Measurements from ENCODE around the gene GLO1. TPM values are rescaled to one million over a fixed set of nuclear protein-coding genes. Genes with fewer than 3 reads are reported as not detected.

The GLO1 gene
- total RNA-seq, 1 experiment from 2014 or later = 188 TPM

DNA sequence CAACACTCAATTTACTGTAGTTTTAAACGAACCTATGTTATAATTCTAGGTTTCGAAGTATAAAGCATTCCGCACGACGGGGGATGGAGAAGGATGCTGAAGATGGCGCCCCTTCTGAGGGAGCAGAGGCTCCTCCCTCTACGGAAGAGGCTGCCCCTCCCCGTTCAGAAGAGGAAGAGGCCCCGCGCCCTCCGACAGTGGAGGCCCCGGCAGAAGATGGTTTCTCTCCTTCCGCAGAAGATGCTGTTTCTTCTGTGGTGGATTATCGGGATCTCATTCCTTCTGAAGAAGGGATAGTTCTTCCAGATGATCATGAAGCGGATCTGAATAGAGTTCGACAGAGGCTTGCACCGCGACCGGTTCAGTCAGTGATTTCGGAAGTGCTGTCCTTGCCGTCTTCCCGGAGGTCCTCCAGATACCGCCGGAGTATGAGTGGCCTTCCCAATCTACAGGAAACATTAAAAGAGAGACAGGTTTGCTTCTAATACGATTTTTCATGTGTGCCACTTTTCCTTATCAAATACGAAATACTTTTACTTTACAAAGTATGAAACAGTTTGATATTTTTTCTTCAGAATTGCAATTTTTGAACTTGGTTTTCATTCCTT, 19.9 kb upstream of the GLO1 start:
- Histone ChIP-seq H3K56ac (ENCODE audit: insufficient read length, low read depth, low read length) (no peak overlapping the region), H2BK120ac (ENCODE audit: low read depth, low read length, poor library complexity, severe bottlenecking) (no peak overlapping the region), H3K4me1 (ENCODE audit: insufficient read depth, low read length) (no peaks in the 10 kb centered on the region), H4K5ac (ENCODE audit: insufficient read length, low read depth, low read length) (no peak overlapping the region), H3K4ac (ENCODE audit: low read depth, low read length) (no peak overlapping the region), H2BK5ac (ENCODE audit: insufficient read length, low read length) (no peak overlapping the region), H3K79me2 (ENCODE audit: insufficient read depth, low read length) (no peaks in the 10 kb centered on the region), H2BK12ac (ENCODE audit: insufficient read length, low read depth, low read length) (no peak overlapping the region), H3K79me1 (ENCODE audit: insufficient read depth, low read depth, low read length, poor library complexity, severe bottlenecking) (no peaks in the 10 kb centered on the region), H2AFZ (ENCODE audit: low read length) (no peak overlapping the region), H3K9me3 (ENCODE audit: control insufficient read depth, low read depth, low read length) (no peaks in the 10 kb centered on the region), H3K4me2 (ENCODE audit: insufficient read depth, insufficient read length, low read length) (no peak overlapping the region), H3K23me2 (ENCODE audit: insufficient read length, low read depth, low read length, poor library complexity, severe bottlenecking) (no peaks in the 10 kb centered on the region), H3T11ph (ENCODE audit: low read length) (no peak overlapping the region), H3K27ac (ENCODE audit: insufficient read length, low read depth, low read length) (no peak overlapping the region), H2AK5ac (ENCODE audit: insufficient read length, low read length) (no peak overlapping the region), H4K91ac (ENCODE audit: insufficient read length, low read depth, low read length) (no peak overlapping the region), H4K8ac (replicated peaks; ENCODE audit: insufficient read length, low read depth, low read length) (no peak overlapping the region), H3K14ac (ENCODE audit: insufficient read depth, low read length) (no peak overlapping the region), H3K23ac (ENCODE audit: insufficient read length, low read depth, low read length) (no peak overlapping the region), H2BK15ac (ENCODE audit: low read depth, low read length) (no peak overlapping the region), H2BK20ac (ENCODE audit: low read depth, low read length, poor library complexity, severe bottlenecking) (no peak overlapping the region), H3K27me3 (ENCODE audit: insufficient read depth, low read length) (no peaks in the 10 kb centered on the region), H4K20me1 (ENCODE audit: control insufficient read depth, insufficient read depth, insufficient read length) (no peaks in the 10 kb centered on the region), H3K18ac (ENCODE audit: insufficient read length, low read depth, low read length) (no peak overlapping the region), H3K9ac (ENCODE audit: extremely low read depth, insufficient read length, low read length) (no peak overlapping the region)
- H3K27ac Mint-ChIP-seq = no peak overlapping the region
- peaks cover 0 to 8% (median 0%) of the 10 kb centered on the region in 3 experiments; a peak in 2 of 7 replicates for H3K36me3 Mint-ChIP-seq (ENCODE audit: insufficient read depth in 1 of 3, low read depth in 3 of 3)
- peaks cover 2 to 3% of the 10 kb centered on the region in 2 experiments; a peak in 1 of 4 replicates for H3K4me1 Mint-ChIP-seq
- TF ChIP-seq, protein P1, sequence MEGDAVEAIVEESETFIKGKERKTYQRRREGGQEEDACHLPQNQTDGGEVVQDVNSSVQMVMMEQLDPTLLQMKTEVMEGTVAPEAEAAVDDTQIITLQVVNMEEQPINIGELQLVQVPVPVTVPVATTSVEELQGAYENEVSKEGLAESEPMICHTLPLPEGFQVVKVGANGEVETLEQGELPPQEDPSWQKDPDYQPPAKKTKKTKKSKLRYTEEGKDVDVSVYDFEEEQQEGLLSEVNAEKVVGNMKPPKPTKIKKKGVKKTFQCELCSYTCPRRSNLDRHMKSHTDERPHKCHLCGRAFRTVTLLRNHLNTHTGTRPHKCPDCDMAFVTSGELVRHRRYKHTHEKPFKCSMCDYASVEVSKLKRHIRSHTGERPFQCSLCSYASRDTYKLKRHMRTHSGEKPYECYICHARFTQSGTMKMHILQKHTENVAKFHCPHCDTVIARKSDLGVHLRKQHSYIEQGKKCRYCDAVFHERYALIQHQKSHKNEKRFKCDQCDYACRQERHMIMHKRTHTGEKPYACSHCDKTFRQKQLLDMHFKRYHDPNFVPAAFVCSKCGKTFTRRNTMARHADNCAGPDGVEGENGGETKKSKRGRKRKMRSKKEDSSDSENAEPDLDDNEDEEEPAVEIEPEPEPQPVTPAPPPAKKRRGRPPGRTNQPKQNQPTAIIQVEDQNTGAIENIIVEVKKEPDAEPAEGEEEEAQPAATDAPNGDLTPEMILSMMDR (conservative IDR thresholded peaks at IDR 0.05) = no peak
- WGBS (ENCODE audit: extremely low coverage, insufficient read length, low lambda C conversion rate) = no CpG with 5 or more reads among the region's 26 CpGs
- H3K4me3 Mint-ChIP-seq = no peak overlapping the region
- no peaks in the 10 kb centered on the region; the same call in 1 of the 2 replicates for H3K27me3 Mint-ChIP-seq (ENCODE audit: low read depth)
- no peak for DNase-seq
- H3K9me3 Mint-ChIP-seq = peaks cover 0 to 7% of the 10 kb centered on the region in 2 experiments; a peak in 4 of 5 replicates
